OCI-LY7 (cell line): ENCODE results near the gene SEMA5A. TPM values are rescaled to one million over a fixed set of nuclear protein-coding genes. Genes with fewer than 3 reads are reported as not detected.

Experiments used
- BruUV-seq: library from RNA; stranded (reverse); fragments of 400-500 nt; replicated peaks from 2 replicates; lab custom pipeline; 2021; lab: Mats Ljungman, UMichigan
- CTCF ChIA-PET: fragments of 300-600 bp; sonication (Branson Sonifier 250); formaldehyde crosslinking; loops from one replicate; lab custom pipeline; 2022; ENCODE audit warnings: antibody characterized with exemption; ENCODE audit not compliant: unreplicated experiment; lab: Charles Lee
- POLR2A ChIA-PET: fragments of 300-600 bp; sonication (Branson Sonifier 250); formaldehyde crosslinking; loops from one replicate; lab custom pipeline; 2022; ENCODE audit warnings: antibody characterized with exemption; lab: Charles Lee
- DNase-seq: peaks from one replicate; pipeline ENCODE4 v3.0.0-alpha.2; 2015; ENCODE audit warnings: low spot score
- H2AFZ ChIP-seq: fragments of 200-600 bp; sonication (generic), shearing (Covaris generic); 2 replicates; pipeline ENCODE4 v1.6.1; 2014; ENCODE audit warnings: mild to moderate bottlenecking, antibody characterized with exemption, low read length, moderate library complexity
- H3K27ac ChIP-seq: fragments of 200-600 bp; sonication (generic); 2 replicates; pipeline ENCODE4 v1.5.1; 2014; ENCODE audit warnings: mixed run types, low read depth, mild to moderate bottlenecking, moderate library complexity, low read length, inconsistent platforms; ENCODE audit not compliant: poor library complexity, severe bottlenecking
- H3K36me3 ChIP-seq: fragments of 200-600 bp; sonication (generic); 2 replicates; pipeline ENCODE4 v1.6.1; 2014; ENCODE audit warnings: mild to moderate bottlenecking, antibody characterized with exemption, low read length, moderate library complexity, mixed read lengths; ENCODE audit not compliant: insufficient read depth
- H3K4me1 ChIP-seq: fragments of 200-600 bp; sonication (generic); 2 replicates; pipeline ENCODE4 v1.5.1; 2014; ENCODE audit warnings: mild to moderate bottlenecking, low read length; ENCODE audit not compliant: insufficient read depth, poor library complexity, severe bottlenecking
- H3K4me2 ChIP-seq: fragments of 200-600 bp; sonication (generic); 2 replicates; pipeline ENCODE4 v1.6.1; 2014; ENCODE audit warnings: mild to moderate bottlenecking, low read length
- H3K4me3 ChIP-seq: fragments of 200-600 bp; sonication (generic); 2 replicates; pipeline ENCODE4 v1.5.1; 2014; ENCODE audit warnings: mild to moderate bottlenecking, low read depth, low read length; ENCODE audit not compliant: poor library complexity, severe bottlenecking
- H3K79me2 ChIP-seq: fragments of 200-600 bp; sonication (generic); 2 replicates; pipeline ENCODE4 v1.6.1; 2016; ENCODE audit warnings: low read depth, mild to moderate bottlenecking, low read length, moderate library complexity, mixed read lengths; ENCODE audit not compliant: insufficient read depth
- H3K9me2 ChIP-seq: fragments of 200-600 bp; sonication (generic); 2 replicates; pipeline ENCODE4 v1.6.1; 2016; ENCODE audit warnings: mild to moderate bottlenecking, low read length, mixed read lengths; ENCODE audit not compliant: insufficient read depth
- H3K9me3 ChIP-seq: fragments of 200-600 bp; sonication (generic); 2 replicates; pipeline ENCODE4 v1.6.1; 2014; ENCODE audit warnings: mild to moderate bottlenecking, mixed run types, low read length, mixed read lengths
- H4K20me1 ChIP-seq: fragments of 200-600 bp; sonication (generic); 2 replicates; pipeline ENCODE4 v1.6.1; 2014; ENCODE audit warnings: mild to moderate bottlenecking, antibody characterized with exemption, low read length, moderate library complexity, mixed read lengths; ENCODE audit not compliant: insufficient read depth
- CTCF ChIP-seq: fragments of 200-600 bp; sonication (generic); conservative IDR thresholded peaks from 2 replicates; pipeline ENCODE4 v1.5.1; 2014; ENCODE audit warnings: mild to moderate bottlenecking, antibody characterized with exemption, low read length, moderate library complexity, mixed read lengths
- EZH2phosphoT487 ChIP-seq: fragments of 200-600 bp; sonication (generic); IDR thresholded peaks from 2 replicates; pipeline ENCODE4 v1.6.1; 2018; ENCODE audit warnings: low read depth, borderline replicate concordance, mild to moderate bottlenecking, mixed run types, antibody characterized with exemption, low read length, moderate library complexity, mixed read lengths
- intact Hi-C: fragments of 100-400 bp; cut with micrococcal nuclease; formaldehyde crosslinking; loops from one replicate; pipeline ENCODE4 v1.10.0; 2022; ENCODE audit not compliant: unreplicated experiment
- total RNA-seq, 2 experiments: library from RNA; depleted of rRNA in 1 of 2; stranded (reverse); fragments of >200 nt in 1 of 2; shearing (Covaris generic) in 1 of 2; gene quantifications; 2 replicates each; pipeline ENCODE4 v1.2.3, GENCODE V29; 2014 to 2022

Gene SEMA5A
- total RNA-seq, 2 experiments from 2014 or later = not detected

GRCh38 chr5:9189681-9190080 is 356.2 kb downstream of the SEMA5A start:
- no peaks in the 10 kb centered on the region for H3K9me3 ChIP-seq
- BruUV-seq = no TSS peak
- H3K4me1 ChIP-seq = no peaks in the 10 kb centered on the region
- POLR2A ChIA-PET = no interaction called here
- H3K4me2 ChIP-seq = no peak overlapping the region
- H3K36me3 ChIP-seq = no peaks in the 10 kb centered on the region
- no peak overlapping the region for H3K27ac ChIP-seq
- no peak overlapping the region for H2AFZ ChIP-seq
- no peaks in the 10 kb centered on the region for H4K20me1 ChIP-seq
- intact Hi-C loops = no loop called here
- TF ChIP-seq EZH2phosphoT487 (no peak), CTCF (no peak)
- no peaks in the 10 kb centered on the region for H3K79me2 ChIP-seq
- no peaks in the 10 kb centered on the region for H3K9me2 ChIP-seq
- H3K4me3 ChIP-seq = no peak overlapping the region
- CTCF ChIA-PET = no interaction called here
- no peak for DNase-seq

- POLR2A ChIA-PET = interaction anchor here (0.7 kb wide), 1 partner anchor 1248 kb away, joined by 3 read pairs; no protein-coding TSS in a partner anchor
- Histone ChIP-seq H3K4me2 (no peak overlapping the region), H3K9me3 (no peaks in the 10 kb centered on the region), H4K20me1 (no peaks in the 10 kb centered on the region), H2AFZ (no peak overlapping the region), H3K4me1 (no peaks in the 10 kb centered on the region), H3K36me3 (no peaks in the 10 kb centered on the region), H3K9me2 (no peaks in the 10 kb centered on the region), H3K79me2 (no peaks in the 10 kb centered on the region), H3K4me3 (no peak overlapping the region), H3K27ac (no peak overlapping the region)
- DNase-seq = no peak
- intact Hi-C loops = no loop called here
- CTCF ChIA-PET = no interaction called here
- TF ChIP-seq CTCF = no peak
- TF ChIP-seq EZH2phosphoT487 = no peak
- no TSS peak for BruUV-seq
Measured at GRCh38 chr5:9188956-9189355, 356.9 kb downstream of the SEMA5A start.

GRCh38 chr5:9188131-9188530 is 357.7 kb downstream of the SEMA5A start:
- H3K9me3 ChIP-seq = no peaks in the 10 kb centered on the region
- H3K9me2 ChIP-seq = no peaks in the 10 kb centered on the region
- no TSS peak for BruUV-seq
- H4K20me1 ChIP-seq = no peaks in the 10 kb centered on the region
- H3K4me1 ChIP-seq = no peaks in the 10 kb centered on the region
- no peak overlapping the region for H3K27ac ChIP-seq
- no peaks in the 10 kb centered on the region for H3K36me3 ChIP-seq
- POLR2A ChIA-PET = no interaction called here
- intact Hi-C loops = no loop called here
- DNase-seq = no peak
- TF ChIP-seq CTCF = no peak
- no peak for TF ChIP-seq EZH2phosphoT487
- no peak overlapping the region for H3K4me2 ChIP-seq
- CTCF ChIA-PET = no interaction called here
- H3K4me3 ChIP-seq = no peak overlapping the region
- H3K79me2 ChIP-seq = no peaks in the 10 kb centered on the region
- no peak overlapping the region for H2AFZ ChIP-seq
